Body of pancreas (tissue), 4 donors: Measurements from ENCODE around the gene LARP1.

Source experiments
- CTCF ChIP-seq, 7 experiments: fragments of 450-650 bp in 4 of 7; fragments of 200-600 bp in 3 of 7; sonication (generic) in 3 of 7; IDR thresholded peaks; one replicate each; pipeline ENCODE4 v1.5.1; 2016 to 2019; ENCODE audit warnings: antibody characterized with exemption in 7 of 7
- POLR2A ChIP-seq, 3 donors: fragments of 450-650 bp; IDR thresholded peaks; one replicate each; pipeline ENCODE4 v1.6.1; 2016; ENCODE audit warnings: antibody characterized with exemption in 3 of 3, mild to moderate bottlenecking in 2 of 3

GRCh38 chr5:154708846-154709245 lies 46.3 kb upstream of the LARP1 start:
- no peak for TF ChIP-seq CTCF (IDR thresholded peaks at IDR 0.05)
- TF ChIP-seq POLR2A (IDR thresholded peaks at IDR 0.05): no peak
